GM12878 (cell line): ENCODE results near the gene RAD51AP1.

Experiments used
- GABPA ChIP-seq: IDR thresholded peaks from 2 replicates; pipeline ENCODE4 v1.6.1; 2014; ENCODE audit warnings: antibody characterized with exemption, low read depth, mild to moderate bottlenecking, inconsistent platforms
- NFIC ChIP-seq: IDR thresholded peaks from 2 replicates; pipeline ENCODE4 v1.6.1; 2012; ENCODE audit warnings: low read depth, mild to moderate bottlenecking, inconsistent platforms, low read length, moderate library complexity
- TF ChIP-seq, protein P1 (sequence below), 3 experiments: IDR thresholded peaks in 2 of 3; conservative IDR thresholded peaks in 1 of 3; 2 replicates each; pipeline ENCODE4 v1.5.1; 2011; ENCODE audit warnings: low read depth in 3 of 3, low read length in 3 of 3, mild to moderate bottlenecking in 3 of 3, control low read depth in 2 of 3, moderate library complexity in 2 of 3, inconsistent platforms in 1 of 3, mixed read lengths in 1 of 3; ENCODE audit not compliant: control insufficient read depth in 2 of 3, insufficient read depth in 1 of 3; ENCODE audit errors: extremely low read depth in 1 of 3

DNA sequence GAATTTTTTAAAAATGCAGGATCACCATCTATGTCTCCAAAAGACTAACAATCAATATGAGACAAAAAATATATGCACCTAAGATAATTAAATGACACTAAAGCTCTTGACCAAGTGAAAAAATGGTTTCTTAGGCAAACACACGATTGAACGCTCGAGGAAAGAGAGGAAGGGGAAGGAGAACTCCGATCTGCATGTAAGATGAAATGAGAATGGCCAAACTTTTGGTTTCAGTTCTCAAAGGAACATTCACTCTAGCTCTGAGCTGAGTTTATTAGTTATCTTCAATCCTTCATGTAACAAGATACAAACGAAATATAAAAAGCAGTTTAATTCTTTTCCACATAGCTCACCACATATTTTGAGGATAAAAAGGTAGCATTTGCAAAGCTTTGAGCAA lies 26.1 kb downstream of the RAD51AP1 start:
- TF ChIP-seq GABPA = no peak
- TF ChIP-seq, protein P1, sequence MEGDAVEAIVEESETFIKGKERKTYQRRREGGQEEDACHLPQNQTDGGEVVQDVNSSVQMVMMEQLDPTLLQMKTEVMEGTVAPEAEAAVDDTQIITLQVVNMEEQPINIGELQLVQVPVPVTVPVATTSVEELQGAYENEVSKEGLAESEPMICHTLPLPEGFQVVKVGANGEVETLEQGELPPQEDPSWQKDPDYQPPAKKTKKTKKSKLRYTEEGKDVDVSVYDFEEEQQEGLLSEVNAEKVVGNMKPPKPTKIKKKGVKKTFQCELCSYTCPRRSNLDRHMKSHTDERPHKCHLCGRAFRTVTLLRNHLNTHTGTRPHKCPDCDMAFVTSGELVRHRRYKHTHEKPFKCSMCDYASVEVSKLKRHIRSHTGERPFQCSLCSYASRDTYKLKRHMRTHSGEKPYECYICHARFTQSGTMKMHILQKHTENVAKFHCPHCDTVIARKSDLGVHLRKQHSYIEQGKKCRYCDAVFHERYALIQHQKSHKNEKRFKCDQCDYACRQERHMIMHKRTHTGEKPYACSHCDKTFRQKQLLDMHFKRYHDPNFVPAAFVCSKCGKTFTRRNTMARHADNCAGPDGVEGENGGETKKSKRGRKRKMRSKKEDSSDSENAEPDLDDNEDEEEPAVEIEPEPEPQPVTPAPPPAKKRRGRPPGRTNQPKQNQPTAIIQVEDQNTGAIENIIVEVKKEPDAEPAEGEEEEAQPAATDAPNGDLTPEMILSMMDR (IDR thresholded peaks at IDR 0.05 in 2 of 3, conservative IDR thresholded peaks at IDR 0.05 in 1 of 3; ENCODE audit: control insufficient read depth in 2 of 3, extremely low read depth in 1 of 3, insufficient read depth in 1 of 3, low read depth in 3 of 3, low read length in 3 of 3) = no peak
- TF ChIP-seq NFIC = no peak
